H9 (cell line): ENCODE data around the gene OR13C2. TPM values are rescaled to one million over a fixed set of nuclear protein-coding genes. Genes with fewer than 3 reads are reported as not detected.

Experiments
- DNase-seq: peaks from one replicate; pipeline ENCODE4 v3.0.0-alpha.2; 2017
- H2AFZ ChIP-seq: one replicate; pipeline ENCODE4 v1.6.1; 2013; ENCODE audit warnings: mild to moderate bottlenecking, low read length, control low read depth, moderate library complexity
- H2AK5ac ChIP-seq: 2 replicates; pipeline ENCODE4 v1.6.1; 2013; ENCODE audit warnings: low read length, control low read depth, mixed read lengths; ENCODE audit not compliant: insufficient read length
- H2BK120ac ChIP-seq: one replicate; pipeline ENCODE4 v1.6.1; 2013; ENCODE audit warnings: low read depth, mild to moderate bottlenecking, low read length, control low read depth, inconsistent platforms; ENCODE audit not compliant: poor library complexity, severe bottlenecking
- H2BK12ac ChIP-seq: 2 replicates; pipeline ENCODE4 v1.6.1; 2013; ENCODE audit warnings: low read length, control low read depth, mixed read lengths, low read depth; ENCODE audit not compliant: insufficient read length
- H2BK15ac ChIP-seq: 2 replicates; pipeline ENCODE4 v1.6.1; 2013; ENCODE audit warnings: low read depth, low read length, control low read depth
- H2BK20ac ChIP-seq: one replicate; pipeline ENCODE4 v1.6.1; 2013; ENCODE audit warnings: low read depth, mild to moderate bottlenecking, low read length, control low read depth, inconsistent platforms; ENCODE audit not compliant: poor library complexity, severe bottlenecking
- H2BK5ac ChIP-seq: 2 replicates; pipeline ENCODE4 v1.6.1; 2013; ENCODE audit warnings: low read length, control low read depth, mixed read lengths; ENCODE audit not compliant: insufficient read length
- H3K14ac ChIP-seq: 2 replicates; pipeline ENCODE4 v1.6.1; 2013; ENCODE audit warnings: low read length, control low read depth; ENCODE audit not compliant: insufficient read depth
- H3K18ac ChIP-seq: 2 replicates; pipeline ENCODE4 v1.6.1; 2013; ENCODE audit warnings: low read depth, mild to moderate bottlenecking, mixed read lengths, low read length, control low read depth; ENCODE audit not compliant: insufficient read length
- H3K23ac ChIP-seq: 2 replicates; pipeline ENCODE4 v1.6.1; 2013; ENCODE audit warnings: low read length, control low read depth, mixed read lengths, low read depth; ENCODE audit not compliant: insufficient read length
- H3K23me2 ChIP-seq: 2 replicates; pipeline ENCODE4 v1.6.1; 2013; ENCODE audit warnings: low read depth, mild to moderate bottlenecking, mixed read lengths, low read length, control low read depth; ENCODE audit not compliant: insufficient read length, poor library complexity, severe bottlenecking
- H3K27ac ChIP-seq: 2 replicates; pipeline ENCODE4 v1.5.1; 2013; ENCODE audit warnings: low read length, control low read depth, mixed read lengths, low read depth; ENCODE audit not compliant: insufficient read length
- H3K27me3 ChIP-seq: 2 replicates; pipeline ENCODE4 v1.6.1; 2013; ENCODE audit warnings: low read length, control low read depth, inconsistent platforms; ENCODE audit not compliant: insufficient read depth
- H3K4ac ChIP-seq: 2 replicates; pipeline ENCODE4 v1.6.1; 2013; ENCODE audit warnings: low read depth, mild to moderate bottlenecking, control low read depth, inconsistent platforms, low read length, moderate library complexity
- H3K4me1 ChIP-seq: 2 replicates; pipeline ENCODE4 v1.6.1; 2013; ENCODE audit warnings: low read length, control low read depth, inconsistent platforms; ENCODE audit not compliant: insufficient read depth
- H3K4me2 ChIP-seq: 2 replicates; pipeline ENCODE4 v1.6.1; 2013; ENCODE audit warnings: low read length, control low read depth, mixed read lengths; ENCODE audit not compliant: insufficient read length, insufficient read depth
- H3K56ac ChIP-seq: 2 replicates; pipeline ENCODE4 v1.6.1; 2013; ENCODE audit warnings: low read depth, mild to moderate bottlenecking, mixed read lengths, low read length, control low read depth; ENCODE audit not compliant: insufficient read length
- H3K79me1 ChIP-seq: 2 replicates; pipeline ENCODE4 v1.6.1; 2013; ENCODE audit warnings: low read depth, mild to moderate bottlenecking, moderate library complexity, low read length, control low read depth, inconsistent platforms; ENCODE audit not compliant: insufficient read depth, poor library complexity, severe bottlenecking
- H3K79me2 ChIP-seq: 2 replicates; pipeline ENCODE4 v1.6.1; 2013; ENCODE audit warnings: low read length, control low read depth, inconsistent platforms; ENCODE audit not compliant: insufficient read depth
- H3K9ac ChIP-seq: 2 replicates; pipeline ENCODE4 v1.6.1; 2013; ENCODE audit warnings: low read length, control low read depth, mixed read lengths; ENCODE audit not compliant: insufficient read length; ENCODE audit errors: extremely low read depth
- H3K9me3 ChIP-seq: one replicate; pipeline ENCODE4 v1.6.1; 2013; ENCODE audit warnings: low read depth, low read length, inconsistent platforms; ENCODE audit not compliant: control insufficient read depth
- H3T11ph ChIP-seq: one replicate; pipeline ENCODE4 v1.6.1; 2013; ENCODE audit warnings: mild to moderate bottlenecking, low read length, control low read depth, inconsistent platforms
- H4K20me1 ChIP-seq: one replicate; pipeline ENCODE4 v1.6.1; 2013; ENCODE audit not compliant: control insufficient read depth, insufficient read length, insufficient read depth
- H4K5ac ChIP-seq: 2 replicates; pipeline ENCODE4 v1.6.1; 2013; ENCODE audit warnings: low read depth, mild to moderate bottlenecking, mixed read lengths, low read length, control low read depth; ENCODE audit not compliant: insufficient read length
- H4K8ac ChIP-seq: replicated peaks from 2 replicates; pipeline ENCODE4 v1.6.1; 2013; ENCODE audit warnings: low read length, control low read depth, mixed read lengths, low read depth; ENCODE audit not compliant: insufficient read length
- H4K91ac ChIP-seq: 2 replicates; pipeline ENCODE4 v1.6.1; 2013; ENCODE audit warnings: low read depth, mild to moderate bottlenecking, moderate library complexity, mixed read lengths, low read length, control low read depth; ENCODE audit not compliant: insufficient read length
- H3K27ac Mint-ChIP-seq, 3 experiments: 2 replicates in 2 of 3; 3 replicates in 1 of 3; pipeline ENCODE4 v1.8.0; 2020 to 2021; ENCODE audit warnings: mixed read lengths in 3 of 3, mild to moderate bottlenecking in 1 of 3, moderate library complexity in 1 of 3
- H3K27me3 Mint-ChIP-seq: 2 replicates; pipeline ENCODE4 v1.8.0; 2021; ENCODE audit warnings: low read depth, mild to moderate bottlenecking, moderate library complexity, mixed read lengths
- H3K36me3 Mint-ChIP-seq, 3 experiments: 2 replicates in 2 of 3; 3 replicates in 1 of 3; pipeline ENCODE4 v1.8.0; 2020 to 2021; ENCODE audit warnings: low read depth in 3 of 3, mixed read lengths in 3 of 3; ENCODE audit not compliant: insufficient read depth in 1 of 3
- H3K4me1 Mint-ChIP-seq, 2 experiments: 2 replicates each; pipeline ENCODE4 v1.8.0; 2020; ENCODE audit warnings: mixed read lengths in 2 of 2
- H3K4me3 Mint-ChIP-seq, 2 experiments: 2 replicates in 1 of 2; 3 replicates in 1 of 2; pipeline ENCODE4 v1.8.0; 2020 to 2021; ENCODE audit warnings: mild to moderate bottlenecking in 2 of 2, mixed read lengths in 2 of 2, moderate library complexity in 1 of 2
- H3K9me3 Mint-ChIP-seq, 2 experiments: 2 replicates in 1 of 2; 3 replicates in 1 of 2; pipeline ENCODE4 v1.8.0; 2020; ENCODE audit warnings: mild to moderate bottlenecking in 2 of 2, mixed read lengths in 2 of 2, moderate library complexity in 1 of 2
- WGBS: extraction: QIAGEN DNeasy Blood & Tissue Kit; methylation state at CpG from one replicate; pipeline ENCODE4 v1.1.7; 2013; ENCODE audit warnings: missing lambda C conversion rate, low lambda C conversion rate, mixed read lengths; ENCODE audit not compliant: insufficient read length; ENCODE audit errors: extremely low coverage; 5-methylcytosine and 5-hydroxymethylcytosine counted together
- total RNA-seq: library from RNA; stranded (reverse); gene quantifications from 2 replicates; pipeline ENCODE4 v1.2.1, GENCODE V29; 2021
- TF ChIP-seq, protein P1 (sequence below): fragments of 200-600 bp; sonication (generic); conservative IDR thresholded peaks from 3 replicates; pipeline ENCODE4 v1.8.0; 2021; ENCODE audit warnings: antibody characterized with exemption, mild to moderate bottlenecking

The OR13C2 gene
- total RNA-seq, 1 experiment from 2014 or later = not detected

- H4K91ac ChIP-seq = no peak overlapping the region
- H2AK5ac ChIP-seq = no peak overlapping the region
- no CpG with 5 or more reads among the region's 1 CpG for WGBS
- H3K56ac ChIP-seq = no peak overlapping the region
- no peak overlapping the region for H3K4ac ChIP-seq
- H2BK120ac ChIP-seq = no peak overlapping the region
- Mint-ChIP-seq H3K36me3 (peaks cover 0 to 4% (median 2%) of the 10 kb centered on the region in 3 experiments; a peak in 2 of 7 replicates), H3K9me3 (peaks cover 8 to 9% of the 10 kb centered on the region in 2 experiments; a peak in 4 of 5 replicates), H3K27ac (no peak overlapping the region), H3K4me1 (no peaks in the 10 kb centered on the region), H3K4me3 (no peak overlapping the region), H3K27me3 (peaks cover 2% of the 10 kb centered on the region)
- no peaks in the 10 kb centered on the region for H3K4me1 ChIP-seq
- no peak overlapping the region for H3K27ac ChIP-seq
- TF ChIP-seq, protein P1, sequence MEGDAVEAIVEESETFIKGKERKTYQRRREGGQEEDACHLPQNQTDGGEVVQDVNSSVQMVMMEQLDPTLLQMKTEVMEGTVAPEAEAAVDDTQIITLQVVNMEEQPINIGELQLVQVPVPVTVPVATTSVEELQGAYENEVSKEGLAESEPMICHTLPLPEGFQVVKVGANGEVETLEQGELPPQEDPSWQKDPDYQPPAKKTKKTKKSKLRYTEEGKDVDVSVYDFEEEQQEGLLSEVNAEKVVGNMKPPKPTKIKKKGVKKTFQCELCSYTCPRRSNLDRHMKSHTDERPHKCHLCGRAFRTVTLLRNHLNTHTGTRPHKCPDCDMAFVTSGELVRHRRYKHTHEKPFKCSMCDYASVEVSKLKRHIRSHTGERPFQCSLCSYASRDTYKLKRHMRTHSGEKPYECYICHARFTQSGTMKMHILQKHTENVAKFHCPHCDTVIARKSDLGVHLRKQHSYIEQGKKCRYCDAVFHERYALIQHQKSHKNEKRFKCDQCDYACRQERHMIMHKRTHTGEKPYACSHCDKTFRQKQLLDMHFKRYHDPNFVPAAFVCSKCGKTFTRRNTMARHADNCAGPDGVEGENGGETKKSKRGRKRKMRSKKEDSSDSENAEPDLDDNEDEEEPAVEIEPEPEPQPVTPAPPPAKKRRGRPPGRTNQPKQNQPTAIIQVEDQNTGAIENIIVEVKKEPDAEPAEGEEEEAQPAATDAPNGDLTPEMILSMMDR = no peak
- H3K23ac ChIP-seq = no peak overlapping the region
- H3K18ac ChIP-seq = no peak overlapping the region
- no peak overlapping the region for H2BK5ac ChIP-seq
- H2BK12ac ChIP-seq = no peak overlapping the region
- no peak overlapping the region for H4K5ac ChIP-seq
- H3K79me1 ChIP-seq = no peaks in the 10 kb centered on the region
- no peak overlapping the region for H3K4me2 ChIP-seq
- H3K9me3 ChIP-seq = no peaks in the 10 kb centered on the region
- no peaks in the 10 kb centered on the region for H3K27me3 ChIP-seq
- no peaks in the 10 kb centered on the region for H3K79me2 ChIP-seq
- H2BK20ac ChIP-seq = no peak overlapping the region
- H3K23me2 ChIP-seq = no peaks in the 10 kb centered on the region
- no peak overlapping the region for H3T11ph ChIP-seq
- H2BK15ac ChIP-seq = no peak overlapping the region
- no peaks in the 10 kb centered on the region for H4K20me1 ChIP-seq
- H3K14ac ChIP-seq = no peak overlapping the region
- no peak overlapping the region for H4K8ac ChIP-seq
- no peak overlapping the region for H2AFZ ChIP-seq
- H3K9ac ChIP-seq = no peak overlapping the region
- DNase-seq = no peak
Measured at GRCh38 chr9:104589626-104590025, 15.8 kb downstream of the OR13C2 start.
